Activated CD8-positive, alpha-beta memory T cell treated with anti-CD3 and anti-CD28 coated beads, Interleukin-2, amount 50 U/mL, for 24 hours (primary cell): Measurements from ENCODE around the gene FEM1C.

Experiments used
- DNase-seq: peaks from one replicate; pipeline ENCODE4 v3.0.0-alpha.2; 2020; ENCODE audit errors: extremely low read depth

FEM1C gene

DNA sequence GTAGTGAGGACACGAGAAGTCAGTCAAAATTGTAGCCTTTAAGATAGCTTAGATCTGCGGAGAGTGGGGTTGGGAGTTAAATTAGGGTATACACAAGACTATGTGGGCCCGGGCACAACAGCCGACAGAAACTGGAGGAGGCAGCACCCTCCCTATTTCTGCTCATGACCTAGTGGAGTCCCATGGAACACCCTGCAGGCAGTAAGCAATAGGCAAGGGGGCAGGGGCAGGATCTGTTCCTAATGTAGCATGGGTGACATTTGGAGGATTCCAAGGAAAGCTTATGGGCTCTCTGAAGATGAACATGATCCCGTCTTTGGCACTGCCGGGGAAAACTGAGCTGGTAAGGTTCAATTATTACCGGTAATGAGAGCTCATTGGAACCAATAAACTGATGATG, 67.0 kb downstream of the FEM1C start:
- no peak for DNase-seq

DNA sequence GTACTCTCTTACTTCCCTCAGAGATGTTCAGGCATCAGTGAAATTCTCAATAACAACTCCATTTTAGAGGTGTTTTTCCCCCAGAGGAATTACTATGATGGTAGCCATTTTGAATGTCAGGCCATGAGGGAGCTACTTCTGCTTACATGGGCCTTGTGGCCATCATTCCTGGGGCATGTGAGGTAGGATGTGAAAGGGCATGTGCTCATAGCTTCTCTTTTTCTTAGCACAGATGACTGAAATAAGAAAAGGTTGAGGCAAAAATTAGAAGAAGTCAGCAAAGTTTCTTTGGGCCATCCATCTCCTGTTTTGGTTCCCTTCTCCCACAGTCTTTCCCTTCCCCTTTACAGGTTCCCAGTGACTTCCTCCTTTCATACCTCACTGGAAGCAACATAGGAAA, 68.8 kb downstream of the FEM1C start:
- no peak for DNase-seq

GRCh38 chr5:115472271-115473025, 72.1 kb downstream of the FEM1C start:
- no peak for DNase-seq

DNA sequence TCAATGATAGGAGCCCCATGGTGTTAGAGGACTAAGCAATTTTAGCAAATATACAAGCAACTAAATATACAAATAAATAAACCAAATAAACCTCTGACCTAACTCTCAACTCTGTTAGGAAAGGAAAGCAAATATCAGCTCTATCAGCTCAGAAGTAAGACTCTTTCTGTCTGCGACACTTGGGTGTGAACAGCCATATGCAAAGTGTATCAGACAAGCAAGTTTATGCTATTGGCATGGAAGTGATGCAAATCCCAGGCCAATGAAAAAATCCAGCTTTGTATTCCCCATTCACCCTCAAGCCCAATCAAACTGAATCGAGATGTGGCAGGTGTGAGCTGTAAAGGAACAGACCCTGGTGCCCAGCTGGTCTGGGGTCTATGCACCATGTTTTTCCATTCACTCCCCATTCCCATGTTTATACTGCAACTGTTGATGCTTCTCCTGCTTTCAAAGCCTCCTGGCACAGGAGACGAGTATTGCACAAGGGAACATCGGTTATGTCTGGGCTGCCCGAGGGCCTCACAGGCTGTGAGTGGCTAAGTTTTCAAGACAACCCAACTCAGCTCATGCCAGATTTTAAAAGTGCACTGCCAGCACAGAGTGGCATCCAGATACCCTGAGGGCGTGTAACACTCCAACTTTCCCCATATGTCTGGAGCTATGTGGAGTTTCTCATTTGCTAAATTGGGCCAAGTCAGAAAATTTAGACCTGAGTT, 73.1 kb downstream of the FEM1C start:
- DNase-seq = no peak

- DNase-seq = no peak
Observed at GRCh38 chr5:115470921-115471320, 73.7 kb downstream of the FEM1C start.
